Ascending aorta (tissue), 2 donors: Measurements from ENCODE around the gene RFTN1. TPM values are rescaled to one million over a fixed set of nuclear protein-coding genes. Genes with fewer than 3 reads are reported as not detected.

ENCODE experiments used
- DNase-seq, 2 donors: peaks; one replicate each; pipeline ENCODE4 v3.0.0-alpha.2; 2019; ENCODE audit warnings: low spot score in 2 of 2
- H3K27ac ChIP-seq, 2 donors: fragments of 200-600 bp; sonication (generic); one replicate each; pipeline ENCODE4 v1.5.1; 2016 to 2017; ENCODE audit warnings: mild to moderate bottlenecking in 1 of 2
- H3K27me3 ChIP-seq: fragments of 200-600 bp; sonication (generic); one replicate; pipeline ENCODE4 v1.5.1; 2017
- H3K36me3 ChIP-seq, 2 donors: fragments of 200-600 bp; sonication (generic); one replicate each; pipeline ENCODE4 v1.5.1; 2016
- H3K4me1 ChIP-seq, 2 donors: fragments of 200-600 bp; sonication (generic); one replicate each; pipeline ENCODE4 v1.5.1; 2016 to 2017; ENCODE audit warnings: mild to moderate bottlenecking in 1 of 2
- H3K4me3 ChIP-seq, 2 donors: fragments of 200-600 bp; sonication (generic); one replicate each; pipeline ENCODE4 v1.5.1; 2016 to 2017; ENCODE audit warnings: mild to moderate bottlenecking in 1 of 2
- H3K9me3 ChIP-seq, 2 donors: fragments of 200-600 bp; sonication (generic); one replicate each; pipeline ENCODE4 v1.5.1; 2016
- CTCF ChIP-seq, 3 experiments: fragments of 200-600 bp in 2 of 3; fragments of 450-650 bp in 1 of 3; sonication (generic) in 2 of 3; IDR thresholded peaks; one replicate each; pipeline ENCODE4 v1.5.1; 2016 to 2019; ENCODE audit warnings: antibody characterized with exemption in 3 of 3, mild to moderate bottlenecking in 1 of 3, moderate library complexity in 1 of 3
- intact Hi-C: fragments of 100-400 bp; cut with DNase I; formaldehyde crosslinking; loops from one replicate; pipeline ENCODE4 v1.15.1; 2023
- total RNA-seq: library from RNA; depleted of rRNA; stranded (reverse); fragments of >200 nt; gene quantifications from one replicate; pipeline ENCODE4 v1.1.0, GENCODE V29; 2016

RFTN1 gene
- total RNA-seq, 1 donor from 2014 or later = 72.6 TPM

DNA sequence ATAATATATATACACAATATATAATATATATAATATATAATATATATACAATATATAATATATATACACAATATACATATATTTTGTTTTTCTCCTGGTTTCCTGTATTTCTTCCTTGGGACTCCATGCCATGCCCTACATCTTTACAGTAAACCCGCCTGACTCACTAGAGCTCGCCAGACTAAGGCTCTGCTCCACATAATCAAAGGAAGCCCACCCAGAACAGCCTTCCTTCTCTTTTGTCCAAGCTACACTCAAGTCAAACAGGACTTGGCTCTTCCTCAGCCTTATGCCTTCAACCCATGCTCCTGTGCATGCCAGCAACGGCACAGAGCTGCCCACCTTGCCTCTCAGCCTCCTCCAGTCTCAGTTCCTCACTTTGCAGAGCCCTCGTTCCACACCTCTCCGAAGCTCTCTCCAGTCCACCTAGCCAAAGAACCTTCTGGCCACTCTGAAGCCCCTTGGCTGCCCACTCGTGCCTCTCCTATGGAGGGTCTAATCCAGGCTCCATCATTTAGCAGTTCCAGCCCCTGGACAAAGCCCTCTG, 109.1 kb downstream of the RFTN1 start:
- no peaks in the 10 kb centered on the region for H3K9me3 ChIP-seq
- peaks cover 0 to 9% of the 10 kb centered on the region in 2 donors for H3K4me1 ChIP-seq
- intact Hi-C loops = loop anchor here (5.0 kb wide), 1 partner anchor 43 kb away; no protein-coding TSS in a partner anchor
- H3K27me3 ChIP-seq = no peaks in the 10 kb centered on the region
- no peak for DNase-seq
- no peak overlapping the region for H3K4me3 ChIP-seq
- peaks cover 6 to 10% of the 10 kb centered on the region in 2 donors for H3K36me3 ChIP-seq
- no peak overlapping the region for H3K27ac ChIP-seq
- no peak for TF ChIP-seq CTCF (IDR thresholded peaks at IDR 0.05)

- Histone ChIP-seq H3K9me3 (no peaks in the 10 kb centered on the region), H3K4me1 (peaks cover 0 to 12% of the 10 kb centered on the region in 2 donors), H3K4me3 (no peak overlapping the region), H3K36me3 (no peaks in the 10 kb centered on the region), H3K27ac (peak overlapping the region in 1 of 2 donors; percentile 10), H3K27me3 (no peaks in the 10 kb centered on the region)
- intact Hi-C loops = loop anchor here (5.0 kb wide), 1 partner anchor 45 kb away; no protein-coding TSS in a partner anchor
- TF ChIP-seq CTCF (IDR thresholded peaks at IDR 0.05) = no peak
- DNase-seq = no peak
Measured at GRCh38 chr3:16402451-16402850, 111.0 kb downstream of the RFTN1 start.

DNA sequence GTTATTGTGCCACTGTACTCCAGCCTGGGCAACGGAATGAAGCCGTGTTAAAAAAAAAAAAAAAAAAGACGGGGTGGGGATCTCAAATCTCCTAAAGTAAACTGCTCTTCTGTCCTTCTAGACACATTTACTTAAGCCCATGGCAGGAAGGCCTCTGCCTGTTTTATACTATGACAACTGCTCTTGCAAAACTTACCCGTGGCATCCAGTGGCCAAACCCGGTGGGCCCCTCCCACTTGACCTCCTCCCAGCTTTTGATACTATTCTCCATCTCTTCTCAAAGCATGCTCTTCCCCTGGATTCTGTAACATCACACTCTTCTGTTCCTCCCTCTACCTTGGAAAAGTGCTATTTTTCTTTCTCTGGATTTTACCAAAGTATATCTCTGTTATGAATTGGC, 112.2 kb downstream of the RFTN1 start:
- Histone ChIP-seq H3K4me3 (no peak overlapping the region), H3K27ac (peak overlapping the region in 1 of 2 donors; percentile 37), H3K36me3 (peaks cover 0 to 3% of the 10 kb centered on the region in 2 donors), H3K4me1 (peaks cover 0 to 12% of the 10 kb centered on the region in 2 donors), H3K9me3 (no peaks in the 10 kb centered on the region), H3K27me3 (no peaks in the 10 kb centered on the region)
- intact Hi-C loops = loop anchor here (5.0 kb wide), 1 partner anchor 46 kb away; no protein-coding TSS in a partner anchor
- no peak for DNase-seq
- no peak for TF ChIP-seq CTCF (IDR thresholded peaks at IDR 0.05)

GRCh38 chr3:16400106-16400931, 113.2 kb downstream of the RFTN1 start:
- no peak for TF ChIP-seq CTCF (IDR thresholded peaks at IDR 0.05)
- intact Hi-C loops = loop anchor here (5.0 kb wide), 1 partner anchor 47 kb away; no protein-coding TSS in a partner anchor
- Histone ChIP-seq H3K4me3 (no peak overlapping the region), H3K9me3 (no peaks in the 10 kb centered on the region), H3K36me3 (peaks cover 0 to 3% of the 10 kb centered on the region in 2 donors), H3K27me3 (no peaks in the 10 kb centered on the region), H3K4me1 (peaks cover 0 to 12% of the 10 kb centered on the region in 2 donors), H3K27ac (peak overlapping the region; percentile 37 to 41)
- no peak for DNase-seq

DNA sequence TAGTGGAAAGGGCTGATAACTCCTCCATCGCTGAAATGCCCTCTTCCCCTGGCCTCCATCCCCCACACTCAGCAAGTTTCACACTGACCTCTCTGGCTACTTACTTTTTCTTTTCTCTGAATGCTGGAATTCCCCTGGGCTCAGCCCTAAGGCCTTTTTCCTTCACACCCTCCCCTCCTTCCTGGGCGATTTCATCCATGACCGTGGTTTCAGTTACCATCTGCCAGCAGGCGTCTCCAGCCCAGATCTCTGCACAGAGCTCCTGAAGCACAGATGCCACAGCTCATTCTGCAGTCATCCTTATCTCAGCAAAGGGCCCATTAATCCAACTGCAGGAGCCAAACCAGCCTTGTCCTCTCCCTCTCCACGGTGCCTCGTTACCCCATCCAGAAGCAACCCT, 114.0 kb downstream of the RFTN1 start:
- TF ChIP-seq CTCF (IDR thresholded peaks at IDR 0.05) = peak in 2 of 3 experiments; percentile 3 to 29
- peaks cover 0 to 3% of the 10 kb centered on the region in 2 donors for H3K36me3 ChIP-seq
- H3K4me3 ChIP-seq = peak overlapping the region in 1 of 2 donors; percentile 8
- H3K4me1 ChIP-seq = peaks cover 0 to 12% of the 10 kb centered on the region in 2 donors
- peak overlapping the region; percentile 41 to 57 for H3K27ac ChIP-seq
- H3K27me3 ChIP-seq = no peaks in the 10 kb centered on the region
- intact Hi-C loops = loop anchor here (10.0 kb wide), 1 partner anchor 65 kb away; no protein-coding TSS in a partner anchor
- H3K9me3 ChIP-seq = no peaks in the 10 kb centered on the region
- DNase-seq = no peak
